HG02840 (cell line): ENCODE measurements around the gene CAMK2A.

Experiments
- ATAC-seq: cut with Tn5 transposase; IDR thresholded peaks from one replicate; pipeline ENCODE4 v1.9.1; 2021; ENCODE audit warnings: mild to moderate bottlenecking, moderate library complexity, moderate number of reproducible peaks; ENCODE audit not compliant: unreplicated experiment, low FRiP score

Gene CAMK2A

GRCh38 chr5:150317048-150318003 is 27.8 kb upstream of the CAMK2A start:
- no peak for ATAC-seq

GRCh38 chr5:150316320-150316719 is 26.7 kb upstream of the CAMK2A start:
- no peak for ATAC-seq

- ATAC-seq, result no peak
Observed at GRCh38 chr5:150315245-150315644, 25.7 kb upstream of the CAMK2A start.

GRCh38 chr5:150313921-150314716 is 24.5 kb upstream of the CAMK2A start:
- no peak for ATAC-seq

GRCh38 chr5:150313501-150313900 is 23.9 kb upstream of the CAMK2A start:
- no peak for ATAC-seq

GRCh38 chr5:150312518-150312917 is 22.9 kb upstream of the CAMK2A start:
- no peak for ATAC-seq

GRCh38 chr5:150311015-150311692 is 21.6 kb upstream of the CAMK2A start:
- no peak for ATAC-seq

- ATAC-seq, result no peak
Observed at GRCh38 chr5:150310246-150310645, 20.7 kb upstream of the CAMK2A start.

- ATAC-seq, result no peak
Observed at GRCh38 chr5:150309886-150310239, 20.3 kb upstream of the CAMK2A start.

GRCh38 chr5:150309101-150309885 is 19.7 kb upstream of the CAMK2A start:
- ATAC-seq, result no peak

- no peak for ATAC-seq
Observed at GRCh38 chr5:150307617-150308426, 18.2 kb upstream of the CAMK2A start.

GRCh38 chr5:150306775-150307174 is 17.2 kb upstream of the CAMK2A start:
- ATAC-seq, result no peak

- no peak for ATAC-seq
Observed at GRCh38 chr5:150305557-150305956, 16.0 kb upstream of the CAMK2A start.

GRCh38 chr5:150305095-150305494 is 15.5 kb upstream of the CAMK2A start:
- no peak for ATAC-seq

GRCh38 chr5:150304481-150305081 is 15.0 kb upstream of the CAMK2A start:
- ATAC-seq, result no peak

GRCh38 chr5:150303660-150304386 is 14.2 kb upstream of the CAMK2A start:
- ATAC-seq, result no peak

GRCh38 chr5:150303070-150303615 is 13.6 kb upstream of the CAMK2A start:
- ATAC-seq, result no peak
